Trophoblast cell (in vitro differentiated cells and primary cell): ENCODE results near the gene PPFIA3.

Source experiments
- DNase-seq, 2 donors: peaks; one replicate each; pipeline ENCODE4 v3.0.0-alpha.2; 2016
- H2AFZ ChIP-seq: 2 replicates; pipeline ENCODE4 v1.6.1; 2013; ENCODE audit warnings: low read length, moderate library complexity, mild to moderate bottlenecking; ENCODE audit not compliant: insufficient read depth, poor library complexity
- H2AK5ac ChIP-seq: 2 replicates; pipeline ENCODE4 v1.6.1; 2013; ENCODE audit warnings: mild to moderate bottlenecking, low read length
- H2BK120ac ChIP-seq: 2 replicates; pipeline ENCODE4 v1.6.1; 2013; ENCODE audit warnings: low read length, mild to moderate bottlenecking, moderate library complexity; ENCODE audit not compliant: insufficient read depth, poor library complexity
- H2BK12ac ChIP-seq: 2 replicates; pipeline ENCODE4 v1.6.1; 2013; ENCODE audit warnings: mild to moderate bottlenecking, low read length, moderate library complexity
- H2BK5ac ChIP-seq: 2 replicates; pipeline ENCODE4 v1.6.1; 2013; ENCODE audit warnings: low read length, low read depth, moderate library complexity, mild to moderate bottlenecking; ENCODE audit not compliant: poor library complexity
- H3K14ac ChIP-seq: 2 replicates; pipeline ENCODE4 v1.6.1; 2013; ENCODE audit warnings: mild to moderate bottlenecking, low read length
- H3K18ac ChIP-seq: 2 replicates; pipeline ENCODE4 v1.6.1; 2013; ENCODE audit warnings: mild to moderate bottlenecking, low read length
- H3K23ac ChIP-seq: 2 replicates; pipeline ENCODE4 v1.6.1; 2013; ENCODE audit warnings: low read length
- H3K27ac ChIP-seq: 2 replicates; pipeline ENCODE4 v1.5.1; 2013; ENCODE audit warnings: low read depth, mild to moderate bottlenecking, inconsistent platforms, low read length, moderate library complexity
- H3K27me3 ChIP-seq: 2 replicates; pipeline ENCODE4 v1.6.1; 2013; ENCODE audit warnings: inconsistent platforms, mild to moderate bottlenecking, low read length, moderate library complexity; ENCODE audit not compliant: insufficient read depth
- H3K36me3 ChIP-seq, 2 experiments: 1 replicate in 1 of 2; 2 replicates in 1 of 2; pipeline ENCODE4 v1.6.1; 2013; ENCODE audit warnings: low read length in 2 of 2, mild to moderate bottlenecking in 2 of 2, moderate library complexity in 1 of 2; ENCODE audit not compliant: insufficient read depth in 2 of 2, control insufficient read depth in 1 of 2
- H3K4ac ChIP-seq: 2 replicates; pipeline ENCODE4 v1.6.1; 2013; ENCODE audit warnings: low read depth, mild to moderate bottlenecking, low read length, moderate library complexity
- H3K4me1 ChIP-seq, 2 experiments: 1 replicate in 1 of 2; 2 replicates in 1 of 2; pipeline ENCODE4 v1.6.1; 2013; ENCODE audit warnings: low read length in 2 of 2, mild to moderate bottlenecking in 2 of 2, moderate library complexity in 1 of 2; ENCODE audit not compliant: insufficient read depth in 2 of 2, control insufficient read depth in 1 of 2
- H3K4me2 ChIP-seq: 2 replicates; pipeline ENCODE4 v1.6.1; 2013; ENCODE audit warnings: inconsistent platforms, mild to moderate bottlenecking, low read length, moderate library complexity
- H3K4me3 ChIP-seq: 2 replicates; pipeline ENCODE4 v1.5.1; 2013; ENCODE audit warnings: mild to moderate bottlenecking, low read depth, low read length, inconsistent platforms
- H3K79me1 ChIP-seq: one replicate; pipeline ENCODE4 v1.6.1; 2013; ENCODE audit warnings: low read length
- H3K79me2 ChIP-seq: 2 replicates; pipeline ENCODE4 v1.6.1; 2013; ENCODE audit warnings: low read length, mild to moderate bottlenecking; ENCODE audit not compliant: control insufficient read depth, insufficient read depth, poor library complexity
- H3K9ac ChIP-seq: 2 replicates; pipeline ENCODE4 v1.6.1; 2013; ENCODE audit warnings: mild to moderate bottlenecking, low read length
- H3K9me3 ChIP-seq: 2 replicates; pipeline ENCODE4 v1.6.1; 2013; ENCODE audit warnings: low read depth, mild to moderate bottlenecking, control low read depth, inconsistent platforms, low read length; ENCODE audit not compliant: insufficient read depth
- H4K12ac ChIP-seq: 2 replicates; pipeline ENCODE4 v1.6.1; 2013; ENCODE audit warnings: low read depth, mild to moderate bottlenecking, low read length, moderate library complexity
- H4K8ac ChIP-seq: 2 replicates; pipeline ENCODE4 v1.6.1; 2013; ENCODE audit warnings: low read depth, mild to moderate bottlenecking, low read length, moderate library complexity
- H4K91ac ChIP-seq: one replicate; pipeline ENCODE4 v1.6.1; 2013; ENCODE audit warnings: low read depth, mild to moderate bottlenecking, low read length, moderate library complexity
- WGBS: extraction: QIAGEN DNeasy Blood & Tissue Kit; methylation state at CpG from one replicate; pipeline ENCODE4 v1.1.7; 2013; ENCODE audit warnings: missing lambda C conversion rate; ENCODE audit not compliant: insufficient read length, insufficient coverage; ENCODE audit errors: extremely low coverage; 5-methylcytosine and 5-hydroxymethylcytosine counted together

Gene PPFIA3

GRCh38 chr19:49148784-49149651 lies 29.7 kb downstream of the PPFIA3 start:
- H2BK120ac ChIP-seq: peak overlapping the region; percentile 26
- peaks cover 6 to 28% of the 10 kb centered on the region in 2 experiments for H3K4me1 ChIP-seq
- H3K23ac ChIP-seq: no peak overlapping the region
- H2BK5ac ChIP-seq: no peak overlapping the region
- no peak overlapping the region for H4K12ac ChIP-seq
- H4K91ac ChIP-seq: peak overlapping the region; percentile 30
- H2BK12ac ChIP-seq: no peak overlapping the region
- no peak overlapping the region for H3K4ac ChIP-seq
- H3K18ac ChIP-seq: peak overlapping the region; percentile 35
- peak overlapping the region; percentile 51 for H4K8ac ChIP-seq
- peak overlapping the region; percentile 6 for H3K27ac ChIP-seq
- no CpG with 5 or more reads among the region's 49 CpGs for WGBS
- no peak overlapping the region for H2AK5ac ChIP-seq
- H3K79me2 ChIP-seq: peaks cover 2% of the 10 kb centered on the region
- no peaks in the 10 kb centered on the region for H3K36me3 ChIP-seq
- H3K4me3 ChIP-seq: peak overlapping the region; percentile 74
- H3K9me3 ChIP-seq: peaks cover 10% of the 10 kb centered on the region
- peaks cover 14% of the 10 kb centered on the region for H3K79me1 ChIP-seq
- DNase-seq: peak; percentile 94 to 96
- H3K14ac ChIP-seq: no peak overlapping the region
- peak overlapping the region; percentile 78 for H3K4me2 ChIP-seq
- no peak overlapping the region for H3K9ac ChIP-seq
- H3K27me3 ChIP-seq: no peaks in the 10 kb centered on the region
- peak overlapping the region; percentile 53 for H2AFZ ChIP-seq

GRCh38 chr19:49149652-49150105 lies 30.3 kb downstream of the PPFIA3 start:
- Histone ChIP-seq H4K8ac (peak overlapping the region; percentile 39), H3K79me1 (peaks cover 14% of the 10 kb centered on the region), H3K9me3 (peaks cover 12% of the 10 kb centered on the region), H3K4me1 (peaks cover 6 to 28% of the 10 kb centered on the region in 2 experiments), H2BK5ac (no peak overlapping the region), H4K91ac (peak overlapping the region; percentile 29), H3K23ac (no peak overlapping the region), H2BK120ac (peak overlapping the region; percentile 26), H3K14ac (peak overlapping the region; percentile 12), H4K12ac (no peak overlapping the region), H2BK12ac (no peak overlapping the region), H2AK5ac (no peak overlapping the region), H3K27ac (peak overlapping the region; percentile 6), H2AFZ (peak overlapping the region; percentile 82), H3K9ac (peak overlapping the region; percentile 17), H3K4ac (no peak overlapping the region), H3K4me2 (peak overlapping the region; percentile 78), H3K36me3 (no peaks in the 10 kb centered on the region), H3K18ac (peak overlapping the region; percentile 21), H3K27me3 (no peaks in the 10 kb centered on the region), H3K79me2 (peaks cover 2% of the 10 kb centered on the region), H3K4me3 (peak overlapping the region; percentile 74)
- WGBS: no CpG with 5 or more reads among the region's 23 CpGs
- DNase-seq: peak; percentile 40 to 71

- H4K12ac ChIP-seq: peak overlapping the region; percentile 16
- H2AK5ac ChIP-seq: no peak overlapping the region
- peak; percentile 58 to 76 for DNase-seq
- no peak overlapping the region for H3K27ac ChIP-seq
- no peaks in the 10 kb centered on the region for H3K27me3 ChIP-seq
- peaks cover 12% of the 10 kb centered on the region for H3K9me3 ChIP-seq
- H3K23ac ChIP-seq: no peak overlapping the region
- peak overlapping the region; percentile 25 for H2BK12ac ChIP-seq
- no peak overlapping the region for H2BK5ac ChIP-seq
- H4K91ac ChIP-seq: peak overlapping the region; percentile 70
- H3K4me1 ChIP-seq: peaks cover 6 to 28% of the 10 kb centered on the region in 2 experiments
- peak overlapping the region; percentile 78 for H3K4me2 ChIP-seq
- peak overlapping the region; percentile 88 for H3K18ac ChIP-seq
- peak overlapping the region; percentile 31 for H3K4ac ChIP-seq
- H4K8ac ChIP-seq: peak overlapping the region; percentile 83
- peaks cover 2% of the 10 kb centered on the region for H3K79me2 ChIP-seq
- peak overlapping the region; percentile 61 for H2BK120ac ChIP-seq
- peak overlapping the region; percentile 74 for H3K4me3 ChIP-seq
- H3K9ac ChIP-seq: peak overlapping the region; percentile 17
- H3K36me3 ChIP-seq: no peaks in the 10 kb centered on the region
- peak overlapping the region; percentile 82 for H2AFZ ChIP-seq
- peaks cover 14% of the 10 kb centered on the region for H3K79me1 ChIP-seq
- H3K14ac ChIP-seq: peak overlapping the region; percentile 75
- no CpG with 5 or more reads among the region's 75 CpGs for WGBS
Measured at GRCh38 chr19:49150106-49150943, 31.0 kb downstream of the PPFIA3 start.

GRCh38 chr19:49150944-49151243 lies 31.6 kb downstream of the PPFIA3 start:
- H4K12ac ChIP-seq: peak overlapping the region; percentile 16
- no peak for DNase-seq

More at GRCh38 chr19:49150944-49151243, 31.6 kb downstream of the PPFIA3 start:
- peaks cover 14% of the 10 kb centered on the region for H3K79me1 ChIP-seq
- H3K4me2 ChIP-seq: peak overlapping the region; percentile 78
- H3K79me2 ChIP-seq: peaks cover 2% of the 10 kb centered on the region
- peak overlapping the region; percentile 88 for H3K18ac ChIP-seq
- H2AFZ ChIP-seq: peak overlapping the region; percentile 82
- H3K4ac ChIP-seq: peak overlapping the region; percentile 31
- H2BK120ac ChIP-seq: no peak overlapping the region
- no peak overlapping the region for H3K27ac ChIP-seq
- peak overlapping the region; percentile 70 for H4K91ac ChIP-seq
- no peak overlapping the region for H3K23ac ChIP-seq
- H3K4me1 ChIP-seq: peaks cover 6 to 27% of the 10 kb centered on the region in 2 experiments
- no peak overlapping the region for H3K9ac ChIP-seq
- no peaks in the 10 kb centered on the region for H3K36me3 ChIP-seq
- H3K14ac ChIP-seq: no peak overlapping the region
- peak overlapping the region; percentile 83 for H4K8ac ChIP-seq
- no peaks in the 10 kb centered on the region for H3K27me3 ChIP-seq
- H3K9me3 ChIP-seq: peaks cover 12% of the 10 kb centered on the region
- peak overlapping the region; percentile 25 for H2BK12ac ChIP-seq
- H2AK5ac ChIP-seq: no peak overlapping the region
- H2BK5ac ChIP-seq: no peak overlapping the region
- peak overlapping the region; percentile 74 for H3K4me3 ChIP-seq
- no CpG with 5 or more reads among the region's 16 CpGs for WGBS
